Jurkat, Clone E6-1 (cell line): ENCODE data around the gene LMO7.
A peak's percentile ranks its signal among the peaks of the same experiment; 100 is the strongest.

Experiments used
- DNase-seq: peaks from one replicate; pipeline ENCODE4 v3.0.0-alpha.2; 2011; ENCODE audit warnings: low read depth, low spot score
- H3K4me3 ChIP-seq: 2 replicates; pipeline ENCODE4 v1.5.1; 2011; ENCODE audit warnings: mild to moderate bottlenecking, low read length, control low read depth, moderate library complexity

The LMO7 gene

DNA sequence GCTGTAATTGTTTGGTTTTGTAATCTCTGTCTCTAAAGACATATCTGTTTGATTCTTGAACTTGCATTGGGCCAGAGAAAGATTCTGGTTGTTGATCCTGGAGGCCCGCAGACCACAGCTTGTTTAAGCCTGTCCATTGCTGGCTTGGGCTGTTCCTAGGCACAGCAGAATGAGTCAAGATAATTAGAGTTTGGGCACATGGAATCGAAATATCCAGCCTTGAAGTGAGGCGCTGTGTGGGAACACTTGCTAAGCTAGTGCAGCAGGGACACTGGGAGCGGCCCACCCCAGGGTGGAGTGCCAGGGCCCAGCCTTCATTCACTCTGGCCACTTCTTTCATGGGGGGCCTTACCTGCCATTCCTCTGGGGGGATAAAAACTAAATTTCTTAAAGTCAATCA, 219.7 kb downstream of the LMO7 start:
- H3K4me3 ChIP-seq = no peak overlapping the region
- no peak for DNase-seq

DNA sequence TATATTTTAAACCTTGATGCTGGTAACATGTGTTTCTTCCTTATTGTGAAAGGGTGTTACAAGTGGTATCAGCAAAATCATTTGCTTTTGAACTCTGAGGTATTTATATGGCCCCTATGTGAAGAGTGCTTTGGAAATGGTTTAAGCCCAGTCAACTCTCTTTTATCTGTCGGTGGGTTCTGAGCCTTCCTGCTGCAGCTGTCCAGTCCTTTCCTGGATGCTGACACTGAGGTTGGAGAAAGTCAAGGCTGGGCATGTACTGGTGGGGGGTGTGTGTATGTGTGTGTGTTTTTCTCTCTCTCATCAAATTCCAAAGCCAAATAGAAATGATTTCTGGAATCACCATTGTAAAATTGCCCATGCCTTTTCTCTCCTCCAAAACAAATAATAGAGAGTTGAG, 221.2 kb downstream of the LMO7 start:
- DNase-seq = no peak
- H3K4me3 ChIP-seq = no peak overlapping the region

DNA sequence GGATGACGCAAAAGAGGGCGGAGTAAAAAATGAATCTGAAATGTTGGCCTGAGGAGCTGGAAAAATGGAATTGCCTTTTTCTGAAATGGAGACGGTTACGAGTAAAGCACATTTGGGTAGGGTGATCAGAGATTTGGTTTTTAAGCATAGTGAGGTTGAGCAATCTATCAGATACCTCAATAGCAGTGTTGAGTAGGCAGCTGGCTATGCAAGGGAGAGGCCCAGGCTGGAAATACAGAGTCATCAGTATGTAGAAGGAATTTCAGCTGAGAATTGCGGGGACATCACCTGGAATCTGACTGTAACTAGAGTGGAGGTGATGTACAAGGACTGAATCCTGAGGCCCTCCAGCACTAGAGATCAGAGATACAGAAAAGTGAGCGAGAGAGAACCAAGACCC, 224.8 kb downstream of the LMO7 start:
- H3K4me3 ChIP-seq = no peak overlapping the region
- DNase-seq = no peak

DNA sequence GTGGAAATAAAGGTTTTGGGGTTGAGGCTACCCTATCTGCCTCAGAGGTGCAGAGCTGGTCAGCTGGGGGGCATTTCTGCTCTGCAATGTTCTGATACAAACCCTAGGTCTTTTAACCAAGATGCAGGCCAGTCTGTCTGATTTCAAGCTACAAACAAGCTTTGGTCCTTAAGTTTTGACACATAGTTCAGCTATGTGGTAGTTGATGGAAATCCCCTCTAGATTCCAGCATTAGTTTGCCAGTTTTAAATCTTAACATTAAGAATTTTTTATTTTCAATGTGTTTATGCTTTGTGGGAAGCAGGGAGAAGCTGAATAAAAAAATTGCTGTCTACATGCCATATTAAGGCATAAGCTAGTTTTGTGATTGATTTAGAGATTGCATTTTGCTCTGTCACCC, 225.7 kb downstream of the LMO7 start:
- H3K4me3 ChIP-seq = no peak overlapping the region
- no peak for DNase-seq

DNA sequence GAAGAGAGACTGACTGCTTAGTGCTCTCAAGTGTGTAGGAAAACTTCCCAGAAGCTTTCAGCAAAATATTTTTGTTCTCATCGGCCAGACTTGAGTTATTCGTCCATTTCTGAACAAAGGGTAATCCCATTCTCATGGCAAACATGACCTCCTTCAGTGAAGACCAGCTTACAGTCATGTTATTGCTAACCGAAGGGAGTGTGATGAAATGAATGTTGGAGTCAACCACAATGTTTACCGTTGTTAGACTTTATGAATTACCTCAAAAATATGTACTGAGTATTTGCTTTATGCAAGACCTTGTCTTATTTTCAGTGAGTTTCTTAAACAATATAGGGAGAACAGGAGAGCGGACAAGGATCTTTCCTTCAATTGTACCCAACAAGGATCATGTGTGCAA, 228.6 kb downstream of the LMO7 start:
- DNase-seq = no peak
- no peak overlapping the region for H3K4me3 ChIP-seq

DNA sequence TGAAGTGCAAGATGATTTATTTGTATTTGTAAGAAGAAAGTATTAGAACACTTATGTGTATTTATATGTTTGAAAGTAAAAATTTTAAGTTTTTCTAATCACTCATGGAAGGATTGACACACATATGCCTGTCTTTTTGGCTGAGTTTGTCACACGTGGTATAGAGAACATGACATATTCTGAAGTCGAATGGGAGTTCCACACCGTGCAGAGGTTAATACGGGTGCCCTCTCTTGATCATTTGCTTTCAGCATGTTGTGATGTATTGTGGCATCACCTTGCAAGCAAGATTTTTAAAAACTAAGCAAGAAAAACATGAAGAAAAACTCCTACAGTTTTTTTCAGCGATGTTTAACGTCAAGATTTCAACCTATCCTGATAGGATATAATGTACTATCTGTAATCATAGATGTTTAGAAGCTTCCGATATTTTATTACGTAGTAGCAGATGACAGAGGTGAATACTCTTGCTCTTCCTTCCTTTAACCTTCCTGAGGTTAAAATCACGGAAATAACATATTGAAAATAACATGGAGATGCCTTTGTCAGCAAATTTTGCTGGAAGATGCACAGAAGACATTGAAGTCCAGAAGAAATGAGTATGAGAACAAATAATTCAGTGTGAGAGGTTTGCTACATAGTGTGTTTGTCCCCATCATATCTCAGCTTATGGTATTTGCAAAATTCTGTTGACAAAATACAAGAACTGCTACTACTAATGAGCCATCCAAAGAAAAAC, 231.4 kb downstream of the LMO7 start:
- no peak for DNase-seq
- no peak overlapping the region for H3K4me3 ChIP-seq

DNA sequence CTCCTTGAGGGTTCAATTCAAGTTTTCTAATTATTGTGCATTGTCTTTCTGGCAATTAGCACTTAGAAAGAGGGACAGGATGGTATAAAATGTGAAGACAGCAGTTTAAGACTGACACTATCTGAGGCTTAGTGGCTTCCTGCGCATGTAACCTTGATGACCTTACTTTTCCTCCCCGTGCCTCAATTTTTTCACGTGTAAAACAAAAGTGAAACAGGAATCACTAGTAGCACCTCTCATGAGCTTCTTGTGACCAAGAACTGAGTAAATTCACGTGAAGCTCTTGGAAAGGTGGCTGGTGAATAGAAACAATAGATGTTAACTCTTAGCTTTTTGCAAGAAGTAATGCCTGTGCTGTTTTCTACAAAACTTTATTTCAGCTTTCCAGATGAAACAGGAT, 233.9 kb downstream of the LMO7 start:
- no peak for DNase-seq
- no peak overlapping the region for H3K4me3 ChIP-seq

DNA sequence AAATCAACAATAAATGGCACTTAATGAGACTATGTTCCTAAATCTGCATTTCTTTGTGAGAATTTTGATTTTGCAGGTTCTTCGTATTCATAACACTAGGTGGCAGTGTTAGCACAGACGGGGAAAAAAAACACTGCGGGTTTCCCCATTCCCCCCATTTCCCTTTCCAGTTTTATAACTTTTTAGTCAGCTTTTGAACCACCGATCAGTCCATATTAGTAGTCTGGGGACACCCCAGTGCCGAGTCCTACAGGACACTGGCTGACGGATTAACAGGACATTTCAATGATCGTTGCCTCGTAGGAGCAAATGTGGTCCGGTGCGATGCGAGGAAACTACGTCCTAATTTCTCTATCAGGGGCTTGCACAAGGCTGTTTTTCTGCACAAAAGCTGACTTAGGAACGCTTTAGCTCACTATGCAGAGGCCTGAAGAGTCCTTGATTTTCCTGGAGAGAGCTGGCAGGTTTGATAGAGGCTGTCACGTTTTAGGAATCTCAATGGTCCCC, 234.3 kb downstream of the LMO7 start:
- DNase-seq = no peak
- no peak overlapping the region for H3K4me3 ChIP-seq

DNA sequence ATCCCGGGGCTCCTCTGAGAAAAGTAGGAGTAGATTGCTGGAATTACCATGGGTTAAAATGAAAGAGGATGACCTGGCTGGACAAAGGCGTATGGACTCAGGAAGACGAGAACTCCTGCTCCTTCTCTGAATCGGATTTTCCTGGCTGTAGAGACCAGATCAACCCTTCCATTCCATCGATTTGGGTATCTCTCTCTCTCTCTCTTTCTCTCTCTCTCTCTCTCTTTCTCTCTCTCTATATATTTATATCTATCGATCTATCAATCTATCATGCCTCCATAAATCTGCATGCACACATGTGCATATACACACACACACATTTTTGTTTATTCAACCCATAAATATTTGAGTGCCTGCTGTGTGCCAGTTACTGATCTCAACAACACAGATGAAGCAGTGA, 234.9 kb downstream of the LMO7 start:
- no peak for DNase-seq
- no peak overlapping the region for H3K4me3 ChIP-seq

DNA sequence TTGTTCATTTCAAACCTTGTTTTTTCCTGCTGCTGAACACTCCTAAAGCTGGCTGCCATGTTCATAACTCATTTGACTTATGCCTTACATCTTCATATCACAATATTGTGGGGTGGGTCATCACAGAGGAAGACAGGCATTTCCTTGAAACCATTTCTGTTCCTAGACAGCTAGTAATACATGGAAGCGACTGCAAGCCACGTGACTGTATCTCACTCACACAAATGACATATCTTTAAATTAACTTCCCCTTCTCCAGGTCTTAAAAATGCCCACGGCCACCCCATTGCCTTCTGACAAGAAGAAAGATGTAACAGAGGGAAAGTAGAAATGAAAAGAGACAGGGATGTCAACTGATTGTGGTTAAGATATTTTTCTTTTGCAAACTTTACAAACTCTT, 236.8 kb downstream of the LMO7 start:
- H3K4me3 ChIP-seq = no peak overlapping the region
- DNase-seq = no peak

DNA sequence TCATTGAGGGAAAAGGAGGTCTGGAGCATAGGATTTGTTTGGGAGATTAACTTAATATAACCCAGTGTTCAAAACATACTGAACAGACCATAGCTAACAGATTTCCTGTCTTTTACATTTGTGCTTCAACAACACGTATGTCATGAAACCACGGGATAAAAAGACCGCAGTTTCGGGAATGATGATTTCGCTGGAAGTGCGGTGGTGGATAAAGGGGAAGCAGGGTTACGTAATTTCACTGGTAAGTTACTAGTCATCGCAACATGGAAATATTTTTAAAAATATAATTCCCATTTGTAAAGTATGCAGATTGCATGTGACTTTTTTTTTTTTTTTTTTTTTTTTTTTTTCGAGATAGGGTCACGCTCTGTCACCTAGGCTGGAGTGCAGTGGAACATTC, 237.4 kb downstream of the LMO7 start:
- H3K4me3 ChIP-seq = no peak overlapping the region
- DNase-seq = no peak

DNA sequence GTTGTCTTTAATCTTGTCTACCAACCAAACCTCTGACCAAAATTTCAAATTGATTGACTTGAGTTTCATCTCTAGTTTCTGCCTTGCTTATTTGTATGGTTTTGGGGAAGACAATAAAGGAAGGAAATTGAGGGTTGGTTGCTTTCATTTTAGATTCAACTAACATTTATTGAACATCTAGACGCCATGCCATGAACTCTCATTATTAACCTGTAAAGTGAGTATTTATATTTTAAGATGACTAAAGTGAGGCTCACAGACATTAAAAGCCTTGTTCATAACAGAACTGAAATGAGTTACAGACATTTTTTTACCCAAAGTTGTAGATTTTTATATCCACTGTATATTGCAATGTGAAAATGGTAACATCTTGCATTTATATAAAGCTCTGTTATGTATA, 239.3 kb downstream of the LMO7 start:
- no peak for DNase-seq
- H3K4me3 ChIP-seq = no peak overlapping the region

DNA sequence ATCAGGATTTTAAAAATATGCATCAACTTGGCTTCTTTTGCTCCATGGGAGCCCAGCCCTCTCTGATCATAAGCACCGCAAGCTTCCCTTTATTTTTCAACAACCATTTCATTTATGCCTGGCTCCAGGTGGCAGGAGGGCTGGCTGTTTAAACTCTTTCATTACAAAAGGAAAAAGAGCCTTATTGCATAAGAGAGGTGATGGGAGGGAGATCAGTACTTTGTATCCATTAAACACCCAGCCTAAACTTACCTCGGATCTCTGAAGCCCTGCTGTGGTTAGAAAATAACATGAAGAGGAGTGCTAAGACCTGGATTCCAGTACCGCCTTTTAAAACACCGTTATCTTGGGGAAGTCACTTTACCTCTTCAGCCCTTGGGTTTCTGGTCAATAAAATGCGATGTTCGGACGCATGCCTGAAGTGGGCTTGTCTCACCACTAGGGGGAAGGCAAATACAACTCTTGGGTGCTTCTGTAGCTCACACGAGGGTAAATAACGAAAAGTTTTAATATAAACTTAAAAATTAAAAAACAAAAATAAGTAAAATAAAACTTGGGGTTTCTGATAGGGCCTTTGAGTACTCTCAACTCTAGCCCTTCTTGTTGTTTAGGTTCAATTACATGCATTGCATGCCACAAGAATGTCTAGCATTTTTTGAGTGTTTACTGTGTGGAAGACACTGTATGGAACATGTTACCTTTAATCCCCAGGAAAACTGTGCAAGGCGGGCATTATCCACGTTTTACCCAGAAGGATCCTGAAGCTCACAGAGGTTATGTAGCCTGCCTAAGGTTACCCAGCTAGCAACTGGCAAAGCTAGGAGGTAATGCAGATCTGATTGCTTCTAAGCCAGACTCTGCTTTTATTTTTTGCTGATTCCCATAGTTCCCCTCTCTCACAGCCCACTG, 240.3 kb downstream of the LMO7 start:
- no peak overlapping the region for H3K4me3 ChIP-seq
- peak; percentile 50 for DNase-seq

DNA sequence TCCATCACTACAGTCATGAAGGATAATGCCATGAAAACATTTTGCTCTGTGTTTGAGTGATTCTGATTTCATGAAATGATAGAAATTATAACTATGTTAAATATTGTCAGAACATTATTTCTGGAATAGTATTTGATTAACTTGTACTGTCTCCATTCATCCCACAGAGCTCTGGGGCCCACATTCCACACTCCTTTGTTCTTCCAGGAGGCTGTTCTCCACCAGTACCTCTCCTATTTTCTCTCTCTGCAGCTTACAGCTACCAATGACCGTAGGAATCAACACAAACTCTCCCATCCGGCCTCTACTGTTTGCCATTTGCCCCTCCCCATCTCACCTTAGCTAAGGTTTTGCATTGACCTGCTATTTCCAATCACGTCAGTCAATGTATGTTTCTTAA, 240.9 kb downstream of the LMO7 start:
- no peak overlapping the region for H3K4me3 ChIP-seq
- DNase-seq = no peak

DNA sequence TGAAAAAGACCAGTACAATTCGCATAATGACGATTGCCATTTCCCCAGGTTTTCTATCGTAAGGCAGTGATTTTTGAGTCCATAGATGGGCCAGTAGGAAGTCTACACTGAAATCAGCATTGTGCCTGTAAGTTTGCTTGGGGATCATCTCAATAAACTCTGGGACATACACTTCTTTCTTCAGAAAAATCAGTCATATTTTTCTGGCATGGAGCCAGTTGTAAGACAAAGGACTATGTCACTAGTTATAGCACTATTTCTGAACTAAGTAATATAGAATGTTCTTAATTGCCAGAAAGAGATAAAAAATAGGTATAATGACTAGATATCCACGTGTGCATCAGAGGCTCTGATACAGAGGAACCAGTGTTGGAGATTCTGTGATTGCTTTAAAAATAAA, 243.5 kb downstream of the LMO7 start:
- DNase-seq = no peak
- H3K4me3 ChIP-seq = no peak overlapping the region

DNA sequence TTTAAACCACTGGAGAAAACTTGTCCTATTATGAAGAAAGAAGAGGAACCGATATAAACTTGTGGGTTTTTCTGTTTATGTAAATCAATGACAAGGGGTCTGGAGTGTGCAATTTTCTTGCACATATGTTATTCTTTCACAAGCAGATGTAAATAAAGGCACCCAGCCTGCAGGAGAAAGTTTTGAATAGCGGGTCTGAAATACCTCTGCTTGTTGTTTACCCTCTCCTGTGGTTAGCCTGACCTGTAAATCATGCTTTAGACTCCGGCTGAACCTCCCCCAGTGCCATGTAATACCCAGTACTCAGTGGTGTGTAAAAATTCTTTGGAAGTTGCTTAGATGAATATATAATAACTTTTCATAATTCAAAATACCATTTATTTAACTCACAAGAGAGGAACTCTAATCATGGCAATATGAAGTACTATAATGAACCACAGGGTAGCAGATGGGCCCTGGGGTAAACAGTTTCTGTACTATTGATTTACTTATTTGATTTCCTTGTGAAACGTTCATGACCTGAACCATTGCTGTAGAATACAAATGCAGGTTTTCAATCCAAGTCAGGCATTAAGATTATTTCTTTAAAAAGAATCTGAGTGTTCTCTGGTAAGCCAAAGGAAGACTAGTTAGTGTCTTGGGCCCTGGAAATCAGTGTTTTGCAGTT, 245.1 kb downstream of the LMO7 start:
- DNase-seq = no peak
- no peak overlapping the region for H3K4me3 ChIP-seq

DNA sequence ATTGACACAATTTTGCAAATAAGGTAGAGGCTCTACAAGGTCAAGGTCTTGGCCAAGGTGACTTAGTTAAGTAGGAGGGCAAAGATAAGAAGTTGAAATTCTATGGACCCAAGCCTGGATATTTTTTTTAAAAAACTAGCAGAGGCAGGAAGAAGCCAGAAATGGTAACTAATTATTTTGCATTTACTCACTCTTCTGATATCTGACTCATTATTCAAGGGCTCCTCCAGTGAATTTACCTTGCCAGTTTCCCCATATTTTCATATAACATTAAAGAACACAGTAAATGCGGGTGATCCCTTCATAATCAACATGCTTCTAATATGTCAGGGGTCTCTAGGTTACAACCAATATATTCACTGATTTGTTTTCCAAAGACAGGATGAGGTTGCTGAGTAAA, 246.1 kb downstream of the LMO7 start:
- DNase-seq = no peak
- no peak overlapping the region for H3K4me3 ChIP-seq

DNA sequence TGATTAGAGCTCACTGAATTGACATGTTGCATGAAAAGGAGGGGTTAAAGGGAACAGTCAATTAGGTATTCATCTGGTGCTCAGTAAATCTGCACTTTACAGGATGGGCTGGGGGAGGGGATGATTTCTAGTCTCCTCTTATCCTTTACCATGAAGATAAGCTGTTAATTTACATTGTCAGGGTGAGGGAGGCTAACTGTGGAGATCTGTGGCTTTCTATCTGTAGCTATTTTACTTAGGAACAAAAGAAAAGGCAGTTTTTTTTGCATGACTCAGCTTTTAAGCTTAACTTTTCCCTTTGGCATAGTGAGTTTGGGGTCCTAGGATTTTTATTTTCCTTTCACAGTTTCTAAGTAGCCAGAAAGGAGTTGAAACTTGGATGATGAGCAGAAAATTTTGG, 253.3 kb downstream of the LMO7 start:
- H3K4me3 ChIP-seq = no peak overlapping the region
- DNase-seq = no peak

DNA sequence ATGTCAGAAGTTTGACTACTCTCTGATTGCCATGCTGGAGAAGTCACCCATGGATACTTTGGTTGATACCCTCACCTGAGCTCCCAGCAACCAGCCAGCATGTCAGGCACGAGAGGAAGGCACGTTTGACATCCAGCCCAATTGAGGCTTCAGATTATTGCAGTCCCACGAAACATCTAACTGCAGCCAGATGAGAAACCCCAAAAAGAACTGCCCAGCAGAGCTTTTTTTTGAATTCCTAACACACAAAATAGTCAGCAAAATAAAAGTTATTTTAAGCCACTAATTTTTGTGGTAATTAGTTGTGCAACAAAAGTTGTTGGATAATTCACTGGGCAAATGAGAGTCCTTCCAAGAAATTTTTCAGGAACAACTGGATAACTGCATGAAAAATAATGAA, 259.0 kb downstream of the LMO7 start:
- H3K4me3 ChIP-seq = no peak overlapping the region
- no peak for DNase-seq

DNA sequence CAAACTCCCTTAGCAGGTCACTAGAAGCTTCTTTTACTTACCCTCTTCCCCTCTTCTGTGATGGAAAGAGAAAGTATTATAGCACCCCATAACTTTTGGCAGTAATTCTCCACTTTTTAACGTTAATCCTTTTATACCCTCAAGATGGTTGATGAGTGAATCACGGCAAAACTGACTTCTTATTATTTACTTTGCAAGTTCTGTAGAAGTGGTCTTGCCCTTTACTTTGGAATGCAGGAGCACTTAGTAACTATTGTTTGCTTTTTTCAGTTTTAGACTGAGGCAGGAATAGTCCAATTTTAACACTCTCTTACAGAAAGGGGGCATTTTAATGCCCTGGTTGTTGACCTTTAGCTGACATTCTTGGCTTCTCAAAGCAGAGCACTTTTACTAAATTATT, 260.1 kb downstream of the LMO7 start:
- DNase-seq = no peak
- no peak overlapping the region for H3K4me3 ChIP-seq
